ENCODE measurements around the gene GCNA.
A peak's percentile ranks its signal among the peaks of the same experiment; 100 is the strongest.

- TF ChIP-seq EP300 (IDR thresholded peaks at IDR 0.05) (no peak), MAX (IDR thresholded peaks at IDR 0.05) (no peak), HOXA7 (CRISPR knock-in tag; IDR thresholded peaks at IDR 0.05) (no peak), CTCF (IDR thresholded peaks at IDR 0.05) (no peak), HDAC2 (IDR thresholded peaks at IDR 0.05) (no peak), CBX8 (IDR thresholded peaks at IDR 0.05) (no peak), POLR2A (IDR thresholded peaks at IDR 0.05; ENCODE audit: low read length) (no peak), ESRRA (IDR thresholded peaks at IDR 0.05; ENCODE audit: borderline replicate concordance, low read length) (no peak), CEBPB (IDR thresholded peaks at IDR 0.05) (peak; percentile 68 to 84), MAZ (IDR thresholded peaks at IDR 0.05; ENCODE audit: borderline replicate concordance, low read depth, low read length) (no peak), ELK1 (IDR thresholded peaks at IDR 0.05; ENCODE audit: low read depth, low read length) (no peak), RNF2 (IDR thresholded peaks at IDR 0.05; ENCODE audit: borderline replicate concordance, low read depth) (no peak), RAD21 (conservative IDR thresholded peaks at IDR 0.05 in 1 of 2, IDR thresholded peaks at IDR 0.05 in 1 of 2) (no peak)
Observed at GRCh38 chrX:71542411-71542810, 35.8 kb upstream of the GCNA start.
